ENCODE results near the gene PDXK. TPM values are rescaled to one million over a fixed set of nuclear protein-coding genes. Genes with fewer than 3 reads are reported as not detected.
A peak's percentile ranks its signal among the peaks of the same experiment; 100 is the strongest.
"Not testable (repeated sequence)": the region's sequence is repeated elsewhere in the genome, so short reads cannot be mapped to it uniquely, and the experiment has no call there.

PDXK gene
- total RNA-seq, result 100 to 1,000 TPM; 111 to 113 TPM

DNA sequence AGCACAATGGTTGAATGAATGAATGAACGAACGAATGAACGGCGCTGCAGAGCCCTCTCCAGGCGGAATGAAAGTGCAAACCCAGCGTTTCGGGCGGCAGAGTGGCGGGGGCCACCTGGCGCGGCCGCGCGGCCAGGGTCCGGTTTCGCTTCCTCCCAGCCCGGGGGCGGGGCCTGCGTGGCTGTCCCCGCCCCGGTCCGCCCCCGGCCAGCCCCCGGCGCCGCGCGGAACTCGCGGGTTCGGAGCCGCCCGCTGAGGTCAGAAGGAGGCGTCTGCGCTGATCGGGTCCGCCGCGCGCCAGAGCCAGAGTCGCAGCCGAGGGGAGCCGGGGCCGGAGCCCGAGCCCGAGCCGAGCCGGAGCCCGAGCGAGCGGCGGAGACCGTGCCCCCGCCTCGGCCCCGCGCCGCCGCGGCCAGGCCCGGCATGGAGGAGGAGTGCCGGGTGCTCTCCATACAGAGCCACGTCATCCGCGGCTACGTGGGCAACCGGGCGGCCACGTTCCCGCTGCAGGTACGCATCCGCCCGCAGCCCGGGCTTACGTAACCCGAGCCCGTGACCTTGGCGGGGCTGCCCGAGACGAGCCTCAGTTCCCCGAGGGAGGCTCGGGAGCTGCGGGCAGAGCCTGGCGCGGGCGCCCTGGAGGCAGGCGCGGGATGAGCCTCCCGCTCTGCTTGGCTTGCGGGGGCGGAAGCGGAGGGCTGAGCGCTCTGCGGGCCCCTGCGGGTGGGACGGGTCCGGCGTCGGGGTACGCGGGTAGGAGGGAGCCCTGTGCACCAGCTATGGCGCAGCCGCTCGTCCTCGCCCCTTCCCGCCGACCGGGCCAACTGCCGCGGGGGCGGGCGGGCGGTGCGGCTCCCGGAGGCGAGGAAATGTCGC lies at the start of gene PDXK:
Gene PDXK, plus strand, starts transcription at position 258 of the 876 bp plus-strand sequence. Its CDS starts 166 bp downstream, at position 424.
- Mint-ChIP-seq H3K36me3 (peaks cover 16% of the 10 kb centered on the region), H3K27me3 (peaks cover 18% of the 10 kb centered on the region)

GRCh38 chr21:43669828-43670605 lies 48.9 kb upstream of the PDXK start:
- Mint-ChIP-seq H3K27me3 (no peaks in the 10 kb centered on the region), H3K9me3 (no peaks in the 10 kb centered on the region), H3K4me3 (no peak overlapping the region), H3K4me1 (peaks cover 22% of the 10 kb centered on the region), H3K27ac (no peak overlapping the region), H3K36me3 (peaks cover 27% of the 10 kb centered on the region)
- no peak for DNase-seq

More for the DNA sequence above, at the start of gene PDXK:
- peak; percentile 88 for DNase-seq
- Mint-ChIP-seq H3K4me3 (peak within 1 kb of the TSS; percentile 84), H3K4me1 (peaks cover 30% of the 10 kb centered on the region), H3K27ac (peak within 1 kb of the TSS; percentile 65), H3K9me3 (no peaks in the 10 kb centered on the region)

- no peaks in the 10 kb centered on the region for H3K4me1 Mint-ChIP-seq
These were observed 43.1 kb upstream of the PDXK start for GRCh38 chr21:43675871-43676270.

GRCh38 chr21:43676391-43676790 lies 42.5 kb upstream of the PDXK start:
- DNase-seq, result no peak
- Mint-ChIP-seq H3K27me3 (no peaks in the 10 kb centered on the region), H3K36me3 (peaks cover 30% of the 10 kb centered on the region), H3K4me3 (no peak overlapping the region), H3K27ac (no peak overlapping the region), H3K4me1 (no peaks in the 10 kb centered on the region), H3K9me3 (no peaks in the 10 kb centered on the region)

More at GRCh38 chr21:43675871-43676270, 43.1 kb upstream of the PDXK start:
- Mint-ChIP-seq H3K27me3 (no peaks in the 10 kb centered on the region), H3K36me3 (peaks cover 30% of the 10 kb centered on the region), H3K27ac (no peak overlapping the region), H3K4me3 (no peak overlapping the region), H3K9me3 (no peaks in the 10 kb centered on the region)
- DNase-seq, result no peak

- Mint-ChIP-seq H3K27me3 (no peaks in the 10 kb centered on the region), H3K4me3 (no peak overlapping the region), H3K27ac (no peak overlapping the region), H3K4me1 (no peaks in the 10 kb centered on the region), H3K36me3 (peaks cover 34% of the 10 kb centered on the region), H3K9me3 (no peaks in the 10 kb centered on the region)
- no peak for DNase-seq
These were observed 39.0 kb upstream of the PDXK start for GRCh38 chr21:43679951-43680350.

DNA sequence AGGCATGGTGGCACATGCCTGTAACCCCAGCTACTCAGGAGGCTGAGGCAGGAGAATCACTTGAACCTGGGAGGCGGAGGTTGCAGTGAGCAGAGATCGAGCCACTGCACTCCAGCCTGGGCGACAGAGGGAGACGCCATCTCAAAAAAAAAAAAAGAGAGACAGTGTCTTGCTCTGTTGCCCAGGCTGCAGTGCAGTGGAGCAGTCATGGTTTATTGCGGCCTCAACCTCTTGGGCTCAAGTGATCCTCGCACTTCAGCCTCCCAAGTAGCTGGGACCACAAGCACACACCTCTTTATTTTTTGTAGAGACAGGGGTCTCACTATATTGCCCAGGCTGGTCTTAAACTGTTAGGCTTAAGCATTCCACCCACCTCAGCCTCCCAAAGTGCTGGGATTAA lies 38.5 kb upstream of the PDXK start:
- H3K4me1 Mint-ChIP-seq, H3K27me3 Mint-ChIP-seq, H3K4me3 Mint-ChIP-seq, H3K27ac Mint-ChIP-seq, DNase-seq, H3K9me3 Mint-ChIP-seq: not testable (repeated sequence)
- H3K36me3 Mint-ChIP-seq, result peaks cover 36% of the 10 kb centered on the region

GRCh38 chr21:43681650-43682049 lies 37.3 kb upstream of the PDXK start:
- peaks cover 44% of the 10 kb centered on the region for H3K36me3 Mint-ChIP-seq
- H3K9me3 Mint-ChIP-seq, result no peaks in the 10 kb centered on the region
- H3K27ac Mint-ChIP-seq, result no peak overlapping the region
- no peak overlapping the region for H3K4me3 Mint-ChIP-seq
- DNase-seq, result no peak
- no peaks in the 10 kb centered on the region for H3K4me1 Mint-ChIP-seq
- H3K27me3 Mint-ChIP-seq, result no peaks in the 10 kb centered on the region

DNA sequence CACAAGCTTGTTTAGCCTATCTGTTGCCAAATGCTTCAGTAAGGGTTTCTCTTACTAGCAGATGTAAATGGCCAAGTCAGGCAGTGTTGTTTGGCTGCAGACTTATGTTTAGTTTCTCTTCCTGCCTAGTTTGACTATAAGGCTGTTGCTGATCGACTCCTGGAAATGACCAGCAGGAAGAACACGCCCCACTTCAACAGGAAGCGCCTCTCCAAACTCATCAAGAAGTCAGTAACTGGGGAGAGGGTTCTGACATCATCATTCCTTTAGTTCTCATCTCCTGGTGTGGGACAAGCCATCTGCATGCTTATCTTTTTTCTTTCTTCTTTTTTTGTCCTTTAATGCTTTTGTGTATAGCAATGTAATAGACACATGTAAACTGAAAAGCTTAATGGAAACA lies 34.5 kb upstream of the PDXK start:
- no peaks in the 10 kb centered on the region for H3K27me3 Mint-ChIP-seq
- H3K4me1 Mint-ChIP-seq, result no peaks in the 10 kb centered on the region
- peak overlapping the region; percentile 16 for H3K27ac Mint-ChIP-seq
- H3K4me3 Mint-ChIP-seq, result no peak overlapping the region
- DNase-seq, result no peak
- H3K36me3 Mint-ChIP-seq, result peaks cover 41% of the 10 kb centered on the region
- H3K9me3 Mint-ChIP-seq, result no peaks in the 10 kb centered on the region

DNA sequence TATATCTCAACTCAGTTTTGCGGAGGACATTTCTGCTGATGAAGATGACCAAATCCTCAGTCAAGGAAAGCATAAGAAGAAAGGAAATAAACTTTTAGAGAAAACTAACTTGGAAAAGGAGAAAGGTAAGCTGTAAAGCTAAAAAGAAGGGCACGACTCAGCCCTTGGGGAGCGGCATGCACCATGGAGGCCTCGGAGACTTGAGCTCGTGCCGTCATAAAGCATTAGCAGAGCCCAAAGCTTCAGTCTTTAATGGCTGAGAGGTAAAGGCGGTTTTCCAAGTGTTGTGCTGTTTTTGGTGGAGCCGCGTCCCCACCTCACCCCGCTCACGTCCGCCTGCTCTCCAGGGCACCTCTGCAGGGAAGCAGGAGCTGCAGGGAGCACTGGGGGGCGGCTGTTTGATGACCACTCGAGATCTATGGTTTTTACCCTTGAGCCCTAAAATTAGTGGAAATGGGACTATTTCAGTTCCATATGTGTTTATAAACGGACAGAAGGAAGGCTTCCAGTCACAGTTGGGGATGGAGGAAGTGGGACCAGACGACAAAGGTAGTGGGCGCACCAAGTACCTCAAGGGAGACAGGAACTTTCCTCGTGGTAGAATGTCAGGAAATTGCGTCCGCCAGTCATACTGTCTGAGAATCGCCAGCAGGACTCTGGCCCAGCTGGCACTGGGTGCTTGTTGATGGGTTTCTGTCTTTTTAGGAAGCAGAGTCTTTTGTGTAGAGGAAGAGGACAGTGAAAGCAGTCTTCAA lies 31.9 kb upstream of the PDXK start:
- no peaks in the 10 kb centered on the region for H3K4me1 Mint-ChIP-seq
- H3K27ac Mint-ChIP-seq, result peak overlapping the region; percentile 50
- no peaks in the 10 kb centered on the region for H3K27me3 Mint-ChIP-seq
- H3K36me3 Mint-ChIP-seq, result peaks cover 33% of the 10 kb centered on the region
- H3K4me3 Mint-ChIP-seq, result no peak overlapping the region
- no peak for DNase-seq
- H3K9me3 Mint-ChIP-seq, result no peaks in the 10 kb centered on the region

- H3K27ac Mint-ChIP-seq, result no peak overlapping the region
- no peak overlapping the region for H3K4me3 Mint-ChIP-seq
- H3K36me3 Mint-ChIP-seq, result peaks cover 31% of the 10 kb centered on the region
- H3K9me3 Mint-ChIP-seq, result no peaks in the 10 kb centered on the region
- no peaks in the 10 kb centered on the region for H3K27me3 Mint-ChIP-seq
- no peak for DNase-seq
- H3K4me1 Mint-ChIP-seq, result no peaks in the 10 kb centered on the region
These were observed 31.1 kb upstream of the PDXK start for GRCh38 chr21:43687566-43688399.

DNA sequence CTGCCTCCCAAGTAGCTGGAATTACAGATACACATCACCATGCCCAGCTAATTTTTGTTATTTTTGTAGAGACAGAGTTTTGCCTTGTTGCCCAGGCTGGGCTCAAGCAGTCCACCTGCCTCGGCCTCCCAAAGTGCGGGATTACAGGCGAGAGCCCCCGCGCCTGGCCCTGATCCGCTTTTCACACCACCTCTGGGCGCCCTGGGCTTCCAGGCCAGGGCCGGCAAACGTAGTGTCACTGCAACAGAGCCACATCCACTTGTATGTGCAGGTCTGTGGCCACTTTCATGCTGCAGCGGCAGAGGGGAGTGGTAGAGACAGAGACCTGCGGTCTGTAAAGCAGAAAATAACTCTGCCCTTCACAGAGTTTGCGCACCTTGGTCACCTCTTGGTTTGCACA lies 30.0 kb upstream of the PDXK start:
- H3K4me3 Mint-ChIP-seq, result no peak overlapping the region
- no peak for DNase-seq
- no peaks in the 10 kb centered on the region for H3K4me1 Mint-ChIP-seq
- H3K27me3 Mint-ChIP-seq, result no peaks in the 10 kb centered on the region
- H3K36me3 Mint-ChIP-seq, result peaks cover 34% of the 10 kb centered on the region
- no peak overlapping the region for H3K27ac Mint-ChIP-seq
- no peaks in the 10 kb centered on the region for H3K9me3 Mint-ChIP-seq

DNA sequence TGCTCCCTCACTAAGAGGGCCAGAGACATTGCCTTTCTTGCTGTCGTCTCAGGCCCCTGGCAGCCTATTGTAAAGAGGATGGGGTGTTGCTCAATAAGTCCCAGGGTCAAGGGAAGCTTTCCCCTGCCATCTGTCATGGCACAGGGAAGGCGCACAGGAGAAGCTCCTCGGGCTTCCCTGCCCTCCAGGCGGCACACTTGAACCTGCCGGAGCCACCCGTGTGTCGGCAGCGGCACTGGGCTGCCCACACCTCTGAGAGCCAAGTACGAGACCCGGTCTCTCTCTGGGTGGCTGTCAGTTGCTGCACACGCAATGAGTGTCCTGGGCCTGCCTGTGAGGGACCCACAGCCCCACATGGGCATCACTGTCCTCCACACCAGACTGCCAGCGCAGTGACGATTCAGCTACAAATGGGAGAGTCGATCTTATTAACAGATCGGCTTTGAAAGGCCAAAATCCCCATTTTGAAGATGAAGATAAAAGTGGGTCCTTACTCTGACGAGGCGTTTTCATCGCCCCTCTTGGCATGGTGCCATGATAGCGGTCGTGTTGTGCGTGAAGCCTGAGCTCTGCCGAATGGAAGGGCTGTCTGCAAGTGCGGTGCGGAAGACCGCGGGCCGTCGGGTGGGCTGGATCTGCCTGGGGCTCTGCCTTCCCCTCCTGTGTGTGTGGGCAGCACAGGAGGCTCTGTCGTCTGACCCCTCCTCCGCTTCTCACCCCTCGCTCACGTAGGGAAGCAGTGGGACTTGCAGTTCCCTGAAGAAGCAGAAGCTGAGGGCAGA lies 29.2 kb upstream of the PDXK start:
- H3K36me3 Mint-ChIP-seq, result peaks cover 37% of the 10 kb centered on the region
- H3K27me3 Mint-ChIP-seq, result no peaks in the 10 kb centered on the region
- no peak overlapping the region for H3K27ac Mint-ChIP-seq
- H3K9me3 Mint-ChIP-seq, result no peaks in the 10 kb centered on the region
- H3K4me3 Mint-ChIP-seq, result no peak overlapping the region
- no peak for DNase-seq
- H3K4me1 Mint-ChIP-seq, result no peaks in the 10 kb centered on the region

DNA sequence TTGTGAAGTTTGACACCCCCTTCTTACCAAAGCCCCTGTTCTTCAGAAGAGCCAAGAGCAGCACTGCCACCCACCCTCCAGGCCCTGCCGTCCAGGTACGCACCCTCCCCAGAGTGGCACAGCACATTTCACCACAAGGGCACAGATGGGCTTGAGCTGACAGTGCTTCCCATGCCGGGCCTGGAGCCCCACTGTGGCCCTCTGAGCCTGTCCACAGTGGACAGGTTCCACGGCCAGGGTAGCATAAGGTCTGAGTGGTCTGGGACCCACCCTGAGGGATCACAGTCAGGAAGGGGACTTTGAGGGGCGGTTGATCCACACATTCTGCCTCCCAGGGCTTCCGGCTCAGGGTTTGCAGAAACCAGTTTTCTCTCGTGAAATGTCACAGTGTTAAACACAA lies 28.6 kb upstream of the PDXK start:
- Mint-ChIP-seq H3K27me3 (no peaks in the 10 kb centered on the region), H3K9me3 (no peaks in the 10 kb centered on the region), H3K36me3 (peaks cover 36% of the 10 kb centered on the region), H3K4me1 (no peaks in the 10 kb centered on the region), H3K27ac (no peak overlapping the region), H3K4me3 (no peak overlapping the region)
- no peak for DNase-seq
